Muscle layer of colon (tissue), 2 donors: Measurements from ENCODE around the gene TSC2.

Experiments
- H3K27ac ChIP-seq: one replicate; pipeline ENCODE4 v1.7.0; 2013; ENCODE audit warnings: low read depth, mild to moderate bottlenecking, low read length, moderate library complexity
- H3K27me3 ChIP-seq, 2 donors: one replicate each; pipeline ENCODE4 v1.7.0; 2013; ENCODE audit warnings: low read length in 2 of 2, mild to moderate bottlenecking in 2 of 2; ENCODE audit not compliant: insufficient read depth in 2 of 2, control insufficient read depth in 1 of 2
- H3K36me3 ChIP-seq: one replicate; pipeline ENCODE4 v1.7.0; 2013; ENCODE audit warnings: mild to moderate bottlenecking, low read length; ENCODE audit not compliant: insufficient read depth
- H3K4me1 ChIP-seq: one replicate; pipeline ENCODE4 v1.7.0; 2013; ENCODE audit warnings: mild to moderate bottlenecking, low read length; ENCODE audit not compliant: insufficient read depth
- H3K4me3 ChIP-seq, 2 donors: one replicate each; pipeline ENCODE4 v1.7.0; 2013; ENCODE audit warnings: low read length in 2 of 2, low read depth in 1 of 2, mild to moderate bottlenecking in 1 of 2, moderate library complexity in 1 of 2
- H3K9ac ChIP-seq: one replicate; pipeline ENCODE4 v1.7.0; 2013; ENCODE audit warnings: low read length
- H3K9me3 ChIP-seq: one replicate; pipeline ENCODE4 v1.7.0; 2013; ENCODE audit warnings: mild to moderate bottlenecking, low read length
- donor health status: abdominal sarcoma.
- donor health status: Adenocarcinoma of cecum.

The TSC2 gene

GRCh38 chr16:2079991-2080390 is 32.2 kb downstream of the TSC2 start:
- Histone ChIP-seq H3K4me1 (peaks cover 16% of the 10 kb centered on the region), H3K9ac (no peak overlapping the region), H3K27me3 (no peaks in the 10 kb centered on the region), H3K4me3 (no peak overlapping the region), H3K36me3 (peaks cover 58% of the 10 kb centered on the region), H3K27ac (no peak overlapping the region), H3K9me3 (no peaks in the 10 kb centered on the region)

- H3K4me3 ChIP-seq, result no peak overlapping the region
- H3K36me3 ChIP-seq, result peaks cover 48% of the 10 kb centered on the region
- no peak overlapping the region for H3K9ac ChIP-seq
- H3K4me1 ChIP-seq, result peaks cover 16% of the 10 kb centered on the region
- H3K9me3 ChIP-seq, result no peaks in the 10 kb centered on the region
- H3K27me3 ChIP-seq, result no peaks in the 10 kb centered on the region
- no peak overlapping the region for H3K27ac ChIP-seq
Measured at GRCh38 chr16:2081201-2082084, 33.7 kb downstream of the TSC2 start.

- no peaks in the 10 kb centered on the region for H3K9me3 ChIP-seq
- H3K4me1 ChIP-seq, result peaks cover 16% of the 10 kb centered on the region
- no peak overlapping the region for H3K4me3 ChIP-seq
- H3K27ac ChIP-seq, result peak overlapping the region; percentile 14
- no peaks in the 10 kb centered on the region for H3K27me3 ChIP-seq
- H3K9ac ChIP-seq, result no peak overlapping the region
- peaks cover 42% of the 10 kb centered on the region for H3K36me3 ChIP-seq
Measured at GRCh38 chr16:2082171-2082982, 34.6 kb downstream of the TSC2 start.

- Histone ChIP-seq H3K27ac (no peak overlapping the region), H3K36me3 (peaks cover 37% of the 10 kb centered on the region), H3K9me3 (no peaks in the 10 kb centered on the region), H3K4me1 (peaks cover 16% of the 10 kb centered on the region), H3K4me3 (no peak overlapping the region), H3K27me3 (no peaks in the 10 kb centered on the region), H3K9ac (no peak overlapping the region)
Measured at GRCh38 chr16:2082983-2083364, 35.2 kb downstream of the TSC2 start.

GRCh38 chr16:2083409-2083808 is 35.6 kb downstream of the TSC2 start:
- Histone ChIP-seq H3K9ac (no peak overlapping the region), H3K27ac (peak overlapping the region; percentile 3), H3K27me3 (no peaks in the 10 kb centered on the region), H3K4me3 (no peak overlapping the region), H3K4me1 (peaks cover 16% of the 10 kb centered on the region), H3K9me3 (no peaks in the 10 kb centered on the region), H3K36me3 (peaks cover 37% of the 10 kb centered on the region)

- Histone ChIP-seq H3K4me3 (no peak overlapping the region), H3K4me1 (peaks cover 16% of the 10 kb centered on the region), H3K9ac (no peak overlapping the region), H3K27me3 (no peaks in the 10 kb centered on the region), H3K36me3 (peaks cover 37% of the 10 kb centered on the region), H3K27ac (peak overlapping the region; percentile 3), H3K9me3 (no peaks in the 10 kb centered on the region)
Measured at GRCh38 chr16:2083876-2084780, 36.3 kb downstream of the TSC2 start.

- Histone ChIP-seq H3K4me1 (peaks cover 16% of the 10 kb centered on the region), H3K27me3 (no peaks in the 10 kb centered on the region), H3K36me3 (peaks cover 35% of the 10 kb centered on the region), H3K4me3 (no peak overlapping the region), H3K9ac (no peak overlapping the region), H3K27ac (no peak overlapping the region), H3K9me3 (no peaks in the 10 kb centered on the region)
Measured at GRCh38 chr16:2084895-2085625, 37.3 kb downstream of the TSC2 start.

- H3K9ac ChIP-seq, result no peak overlapping the region
- H3K9me3 ChIP-seq, result no peaks in the 10 kb centered on the region
- H3K4me1 ChIP-seq, result peaks cover 16% of the 10 kb centered on the region
- H3K27ac ChIP-seq, result no peak overlapping the region
- no peak overlapping the region for H3K4me3 ChIP-seq
- H3K27me3 ChIP-seq, result no peaks in the 10 kb centered on the region
- peaks cover 38% of the 10 kb centered on the region for H3K36me3 ChIP-seq
Measured at GRCh38 chr16:2085669-2086068, 37.9 kb downstream of the TSC2 start.

GRCh38 chr16:2086106-2086742 is 38.4 kb downstream of the TSC2 start:
- no peaks in the 10 kb centered on the region for H3K9me3 ChIP-seq
- H3K27me3 ChIP-seq, result no peaks in the 10 kb centered on the region
- H3K4me3 ChIP-seq, result no peak overlapping the region
- H3K4me1 ChIP-seq, result peaks cover 16% of the 10 kb centered on the region
- no peak overlapping the region for H3K27ac ChIP-seq
- peaks cover 38% of the 10 kb centered on the region for H3K36me3 ChIP-seq
- H3K9ac ChIP-seq, result no peak overlapping the region
